GM23338 (cell line): ENCODE results near the gene BTBD19. TPM values are rescaled to one million over a fixed set of nuclear protein-coding genes. Genes with fewer than 3 reads are reported as not detected.

ENCODE experiments used
- ATAC-seq: fragments of 200-7000 bp; cut with Tn5 transposase; 3 replicates; pipeline ENCODE4 v1.9.1; 2020
- DNase-seq: peaks from one replicate; pipeline ENCODE4 v3.0.0-alpha.2; 2015; ENCODE audit warnings: low spot score
- H2AFZ ChIP-seq: fragments of 200-600 bp; sonication (generic); 2 replicates; pipeline ENCODE4 v1.8.0; 2016; ENCODE audit warnings: antibody characterized with exemption, mild to moderate bottlenecking, moderate library complexity
- H3F3A ChIP-seq: fragments of 200-600 bp; sonication (generic); replicated peaks from 2 replicates; pipeline ENCODE4 v1.8.0; 2017; ENCODE audit warnings: antibody characterized with exemption, mixed run types, low read depth
- H3K27ac ChIP-seq: fragments of 200-600 bp; sonication (generic); 2 replicates; pipeline ENCODE4 v1.6.1; 2016; ENCODE audit warnings: low read depth
- H3K27me3 ChIP-seq: fragments of 200-600 bp; sonication (generic); 2 replicates; pipeline ENCODE4 v1.8.0; 2016; ENCODE audit warnings: mild to moderate bottlenecking, mixed run types, moderate library complexity; ENCODE audit not compliant: insufficient read depth
- H3K36me3 ChIP-seq: fragments of 200-600 bp; sonication (generic); 2 replicates; pipeline ENCODE4 v1.8.0; 2016; ENCODE audit warnings: mild to moderate bottlenecking; ENCODE audit not compliant: insufficient read depth
- H3K4me1 ChIP-seq: fragments of 200-600 bp; sonication (generic); 2 replicates; pipeline ENCODE4 v1.8.0; 2016; ENCODE audit warnings: mild to moderate bottlenecking, moderate library complexity; ENCODE audit not compliant: insufficient read depth
- H3K4me2 ChIP-seq: fragments of 200-600 bp; sonication (generic); 2 replicates; pipeline ENCODE4 v1.7.1; 2017; ENCODE audit warnings: mixed run types
- H3K4me3 ChIP-seq: fragments of 200-600 bp; sonication (generic); 2 replicates; pipeline ENCODE4 v1.6.1; 2016; ENCODE audit warnings: mixed run types
- H3K79me2 ChIP-seq: fragments of 200-600 bp; sonication (generic); replicated peaks from 2 replicates; pipeline ENCODE4 v1.8.0; 2017; ENCODE audit warnings: mild to moderate bottlenecking; ENCODE audit not compliant: insufficient read depth
- H3K9me2 ChIP-seq: fragments of 200-600 bp; sonication (generic); 2 replicates; pipeline ENCODE4 v1.8.0; 2017; ENCODE audit not compliant: insufficient read depth
- H4K20me1 ChIP-seq: fragments of 200-600 bp; sonication (generic); replicated peaks from 2 replicates; pipeline ENCODE4 v1.8.0; 2017; ENCODE audit warnings: mild to moderate bottlenecking; ENCODE audit not compliant: insufficient read depth
- H3K27ac Mint-ChIP-seq: 2 replicates; pipeline ENCODE4 v1.8.0; 2020; ENCODE audit warnings: inconsistent platforms, mild to moderate bottlenecking, moderate library complexity, mixed read lengths
- H3K27me3 Mint-ChIP-seq: 3 replicates; pipeline ENCODE4 v1.8.0; 2022; ENCODE audit warnings: low read depth, mild to moderate bottlenecking, moderate library complexity, mixed read lengths, inconsistent platforms; ENCODE audit not compliant: insufficient read depth, poor library complexity
- H3K36me3 Mint-ChIP-seq: 3 replicates; pipeline ENCODE4 v1.8.0; 2021; ENCODE audit warnings: low read depth, mild to moderate bottlenecking, inconsistent platforms, moderate library complexity, mixed read lengths
- H3K4me1 Mint-ChIP-seq: 3 replicates; pipeline ENCODE4 v1.8.0; 2020; ENCODE audit warnings: mild to moderate bottlenecking, inconsistent platforms, mixed read lengths
- H3K4me3 Mint-ChIP-seq: 3 replicates; pipeline ENCODE4 v1.8.0; 2021; ENCODE audit warnings: moderate library complexity, mild to moderate bottlenecking, inconsistent platforms, mixed read lengths
- H3K9me3 Mint-ChIP-seq: 3 replicates; pipeline ENCODE4 v1.8.0; 2020; ENCODE audit warnings: moderate library complexity, mild to moderate bottlenecking, inconsistent platforms, mixed read lengths
- CREB1 ChIP-seq: fragments of 250-450 bp; sonication (Bioruptor Pico); IDR thresholded peaks from 2 replicates; pipeline ENCODE4 v1.5.0; 2020; ENCODE audit warnings: low read depth, mild to moderate bottlenecking, moderate library complexity
- CTCF ChIP-seq, 2 experiments: fragments of 200-600 bp in 1 of 2; sonication (generic) in 1 of 2; conservative IDR thresholded peaks; 2 replicates each; pipeline versions ENCODE4 v1.5.1 to v1.6.1; 2016 to 2017; ENCODE audit warnings: antibody characterized with exemption in 2 of 2, low read depth in 2 of 2, mild to moderate bottlenecking in 2 of 2, moderate library complexity in 1 of 2
- ETS1 ChIP-seq: IDR thresholded peaks from 2 replicates; pipeline ENCODE4 v1.6.1; 2016; ENCODE audit warnings: antibody characterized with exemption
- EZH2 ChIP-seq: fragments of 200-600 bp; sonication (generic); IDR thresholded peaks from one replicate; pipeline ENCODE4 v1.8.0; 2017; ENCODE audit warnings: antibody characterized with exemption, mild to moderate bottlenecking, low read depth; ENCODE audit not compliant: unreplicated experiment
- EZH2phosphoT487 ChIP-seq: fragments of 200-600 bp; sonication (generic); IDR thresholded peaks from one replicate; pipeline ENCODE4 v1.8.1; 2018; ENCODE audit warnings: antibody characterized with exemption; ENCODE audit not compliant: unreplicated experiment
- JUNB ChIP-seq: IDR thresholded peaks from one replicate; pipeline ENCODE4 v1.6.1; 2016; ENCODE audit warnings: antibody characterized with exemption; ENCODE audit not compliant: unreplicated experiment
- NANOG ChIP-seq: IDR thresholded peaks from 2 replicates; pipeline ENCODE4 v1.6.1; 2016; ENCODE audit warnings: antibody characterized with exemption, borderline replicate concordance
- POLR2AphosphoS5 ChIP-seq: IDR thresholded peaks from 2 replicates; pipeline ENCODE4 v1.6.1; 2016; ENCODE audit warnings: antibody characterized with exemption, low read depth
- REST ChIP-seq: IDR thresholded peaks from one replicate; pipeline ENCODE4 v1.6.1; 2018; ENCODE audit warnings: antibody characterized with exemption; ENCODE audit not compliant: unreplicated experiment
- STAT1 ChIP-seq: IDR thresholded peaks from one replicate; pipeline ENCODE4 v1.6.1; 2016; ENCODE audit warnings: antibody characterized with exemption; ENCODE audit not compliant: unreplicated experiment
- ZNF114 ChIP-seq: fragments of 250-450 bp; sonication (Bioruptor Pico); IDR thresholded peaks from 2 replicates; pipeline ENCODE4 v1.5.0; 2020; ENCODE audit warnings: mild to moderate bottlenecking, moderate library complexity
- ZNF331 ChIP-seq: fragments of 250-450 bp; sonication (Bioruptor Pico); IDR thresholded peaks from 2 replicates; pipeline ENCODE4 v1.5.0; 2020; ENCODE audit warnings: low read depth, mild to moderate bottlenecking, moderate library complexity
- ZNF462 ChIP-seq: fragments of 250-450 bp; sonication (Bioruptor Pico); IDR thresholded peaks from 2 replicates; pipeline ENCODE4 v1.5.0; 2020; ENCODE audit warnings: mild to moderate bottlenecking, moderate library complexity
- polyA plus RNA-seq: library from polyadenylated mRNA; unstranded; fragments of >200 nt; fragmentation: Nextera tagmentation; extraction: Ambion mirVana; gene quantifications from 2 replicates; pipeline ENCODE4 v1.2.1, GENCODE V29; 2016
- total RNA-seq: library from RNA; depleted of rRNA; stranded (reverse); fragments of >200 nt; shearing (Covaris generic); gene quantifications from 2 replicates; pipeline ENCODE4 v1.2.3, GENCODE V29; 2014

Gene BTBD19
- total and polyA plus RNA-seq, 2 experiments from 2014 or later = 0.37 to 0.66 TPM

GRCh38 chr1:44828841-44829440 is 20.6 kb downstream of the BTBD19 start:
- Mint-ChIP-seq H3K36me3 (no peaks in the 10 kb centered on the region), H3K27me3 (peaks cover 6% of the 10 kb centered on the region), H3K4me3 (no peak overlapping the region), H3K4me1 (peaks cover 19% of the 10 kb centered on the region), H3K27ac (no peak overlapping the region), H3K9me3 (no peaks in the 10 kb centered on the region)
- Histone ChIP-seq H3K36me3 (no peaks in the 10 kb centered on the region), H4K20me1 (no peaks in the 10 kb centered on the region), H3K4me3 (no peak overlapping the region), H3K79me2 (no peaks in the 10 kb centered on the region), H3F3A (no peaks in the 10 kb centered on the region), H3K27me3 (no peaks in the 10 kb centered on the region), H3K4me1 (no peaks in the 10 kb centered on the region), H3K9me2 (no peaks in the 10 kb centered on the region), H2AFZ (no peak overlapping the region), H3K27ac (no peak overlapping the region), H3K4me2 (no peak overlapping the region)
- ATAC-seq (no peak), DNase-seq (no peak)
- TF ChIP-seq ZNF331 (CRISPR knock-in tag) (no peak), ETS1 (no peak), CREB1 (CRISPR knock-in tag) (no peak), JUNB (no peak), EZH2phosphoT487 (no peak), REST (no peak), CTCF (conservative IDR thresholded peaks at IDR 0.05; ENCODE audit: low read depth in 2 of 2) (no peak), POLR2AphosphoS5 (no peak), ZNF114 (CRISPR knock-in tag) (no peak), NANOG (no peak), EZH2 (no peak), ZNF462 (CRISPR knock-in tag) (no peak), STAT1 (no peak)
